Activated T-cell treated with anti-CD3 and anti-CD28 coated beads for 24 hours (primary cell): ENCODE data around the gene ITPR3.

Source experiments
- DNase-seq: peaks from one replicate; pipeline ENCODE4 v3.0.0-alpha.2; 2020; ENCODE audit warnings: low read depth

Gene ITPR3

GRCh38 chr6:33638556-33638955, 17.4 kb downstream of the ITPR3 start:
- DNase-seq, result no peak

DNA sequence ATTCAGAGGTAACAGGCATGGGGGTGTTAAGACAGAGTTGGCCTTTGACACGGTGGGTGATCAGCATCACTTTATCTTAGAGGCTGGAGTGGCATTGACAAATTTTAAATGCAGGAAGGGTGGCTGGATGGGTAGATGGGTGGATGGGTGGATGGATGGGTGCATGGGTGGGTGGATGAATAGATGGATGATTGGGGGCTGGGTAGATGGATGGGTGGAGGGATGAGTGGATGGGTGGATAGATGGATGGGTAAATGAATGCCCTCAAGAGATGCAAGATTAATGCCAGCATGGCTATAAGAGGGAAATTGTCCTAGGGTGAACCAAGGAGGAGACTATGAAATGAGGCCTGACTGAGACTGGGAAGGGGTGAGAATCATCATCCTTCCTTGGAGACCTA, 18.4 kb downstream of the ITPR3 start:
- no peak for DNase-seq

DNA sequence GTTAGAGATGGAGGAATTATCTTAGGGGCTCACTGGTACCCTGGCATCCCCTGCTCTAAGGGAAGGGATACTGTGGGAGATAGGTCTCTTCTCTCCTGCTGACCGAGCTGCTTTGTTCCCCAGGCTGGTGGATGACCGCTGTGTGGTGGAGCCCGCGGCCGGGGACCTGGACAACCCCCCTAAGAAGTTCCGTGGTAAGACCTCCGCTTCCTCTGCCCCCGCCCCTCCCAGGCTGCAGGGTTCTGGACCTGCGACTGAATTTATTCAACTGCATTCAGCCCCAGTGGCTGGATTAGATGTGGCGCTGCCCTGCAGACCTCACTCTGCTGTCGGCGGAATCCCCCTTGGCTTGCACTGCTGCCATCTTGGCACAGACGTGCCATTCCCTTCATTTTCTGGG, 19.2 kb downstream of the ITPR3 start:
- no peak for DNase-seq

- DNase-seq, result no peak
Measured at GRCh38 chr6:33641144-33641543, 20.0 kb downstream of the ITPR3 start.

- DNase-seq, result no peak
Measured at GRCh38 chr6:33641602-33642001, 20.5 kb downstream of the ITPR3 start.

DNA sequence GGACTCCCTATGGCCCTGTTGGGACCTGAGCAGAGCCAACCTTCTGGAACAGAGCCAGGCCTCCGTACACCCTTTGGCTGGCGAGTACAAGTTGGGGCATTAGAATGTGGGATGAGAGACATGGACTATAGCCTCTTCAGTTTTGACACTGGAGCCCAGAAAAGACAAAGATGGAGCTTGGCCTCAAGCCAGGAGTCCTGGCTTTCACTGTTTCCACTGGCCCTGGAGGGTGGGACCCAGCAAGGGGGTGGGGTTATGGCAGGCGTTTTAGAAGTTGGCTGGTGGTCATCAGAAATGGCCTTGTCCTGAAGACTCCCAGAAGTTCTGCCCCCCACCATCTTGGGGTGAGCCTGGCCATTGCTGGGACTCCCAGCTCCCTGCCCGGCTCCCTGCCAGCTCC, 21.8 kb downstream of the ITPR3 start:
- no peak for DNase-seq

DNA sequence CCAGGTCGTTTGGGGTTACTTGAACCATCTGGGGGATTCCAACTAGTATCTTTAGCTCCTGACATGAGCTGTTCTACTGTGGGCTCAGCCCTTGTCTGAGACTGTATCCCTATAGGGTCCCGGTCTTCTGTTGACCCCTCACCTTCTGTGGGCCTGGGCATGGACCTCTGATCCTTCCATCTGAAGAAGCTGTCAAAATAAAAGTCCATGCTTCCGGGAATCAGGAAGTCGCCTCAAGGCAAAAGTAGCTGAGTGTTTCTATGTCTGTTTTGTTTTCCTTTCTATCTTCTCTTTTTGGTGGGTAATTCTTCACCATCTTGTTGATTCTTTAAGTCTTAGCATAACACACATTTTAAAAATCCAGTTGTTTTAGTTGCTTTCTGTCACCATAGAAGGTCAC, 30.3 kb downstream of the ITPR3 start:
- no peak for DNase-seq

- no peak for DNase-seq
Measured at GRCh38 chr6:33652002-33652401, 30.9 kb downstream of the ITPR3 start.

DNA sequence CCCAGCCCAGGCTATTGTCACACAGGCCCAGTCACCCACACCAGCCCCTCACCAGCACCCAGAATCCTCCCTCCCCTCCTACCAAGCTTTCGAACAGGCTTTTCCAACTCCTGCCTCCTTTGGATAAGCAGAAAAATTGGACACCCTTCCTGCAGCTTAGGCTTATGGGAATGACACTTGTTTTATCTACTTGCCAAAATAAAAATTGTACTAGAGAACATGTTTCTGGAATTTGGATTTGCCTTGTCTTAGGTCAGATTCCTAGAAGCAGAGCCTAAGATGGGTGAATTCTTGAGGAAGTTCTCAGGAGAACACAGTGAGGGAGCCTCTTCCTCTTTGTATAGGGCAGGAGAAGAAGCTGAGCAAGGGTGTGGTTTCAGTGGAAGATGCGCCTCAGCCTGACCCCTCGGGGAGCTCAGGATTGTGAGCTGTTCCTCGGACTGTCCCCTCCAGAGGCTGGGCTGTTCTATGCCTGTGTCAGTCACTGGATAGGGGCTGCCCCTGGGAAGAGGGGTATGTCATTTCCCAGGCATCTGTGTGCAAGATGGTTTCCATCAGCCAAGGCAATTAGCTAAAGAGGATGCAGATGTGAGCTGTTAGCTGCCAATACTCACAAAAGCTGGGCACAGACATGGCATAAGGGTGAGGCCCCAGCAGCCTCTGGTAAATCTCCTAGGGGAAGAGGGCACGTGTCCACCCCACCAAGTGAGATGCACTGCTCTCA, 33.9 kb downstream of the ITPR3 start:
- no peak for DNase-seq

GRCh38 chr6:33656844-33657243, 35.7 kb downstream of the ITPR3 start:
- DNase-seq, result no peak

- DNase-seq, result no peak
Measured at GRCh38 chr6:33658982-33659689, 38.0 kb downstream of the ITPR3 start.

GRCh38 chr6:33659986-33660385, 38.9 kb downstream of the ITPR3 start:
- no peak for DNase-seq

GRCh38 chr6:33661106-33661838, 40.1 kb downstream of the ITPR3 start:
- no peak for DNase-seq

DNA sequence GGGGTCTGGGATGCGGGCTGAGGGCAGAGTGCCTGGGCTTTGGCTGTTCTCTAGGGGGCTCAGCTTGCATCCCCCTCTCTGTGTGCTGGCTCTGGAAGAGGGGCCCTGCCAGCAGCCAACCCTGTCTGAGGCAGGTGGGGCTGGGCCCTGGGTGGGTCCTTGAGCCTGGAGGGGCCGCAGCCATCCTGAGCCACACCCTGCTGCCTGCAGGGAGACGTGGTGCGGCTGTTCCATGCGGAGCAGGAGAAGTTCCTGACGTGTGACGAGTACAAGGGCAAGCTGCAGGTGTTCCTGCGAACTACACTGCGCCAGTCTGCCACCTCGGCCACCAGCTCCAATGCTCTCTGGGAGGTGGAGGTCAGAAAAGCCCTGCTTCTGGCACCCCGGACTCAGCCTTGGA, 41.2 kb downstream of the ITPR3 start:
- DNase-seq, result no peak

DNA sequence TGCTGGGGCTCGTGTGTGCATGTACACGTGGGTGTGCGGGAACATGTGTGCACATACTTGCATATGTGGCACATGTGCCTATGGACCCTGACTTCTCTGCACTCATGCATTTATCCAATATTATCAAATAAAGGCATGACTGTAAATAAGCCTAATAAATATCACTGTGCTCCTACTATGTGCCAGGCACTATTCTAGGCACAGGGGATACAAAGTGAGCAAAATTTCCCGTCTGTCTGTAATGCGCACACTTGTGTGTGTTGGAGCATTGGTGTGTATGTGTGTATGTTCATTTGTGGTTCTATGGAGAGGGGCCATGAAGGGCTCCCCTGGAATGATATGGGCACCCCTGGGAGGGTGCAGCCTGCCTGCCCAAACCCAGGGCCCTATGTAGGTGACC, 41.9 kb downstream of the ITPR3 start:
- no peak for DNase-seq

- no peak for DNase-seq
Measured at GRCh38 chr6:33663727-33664449, 42.8 kb downstream of the ITPR3 start.

DNA sequence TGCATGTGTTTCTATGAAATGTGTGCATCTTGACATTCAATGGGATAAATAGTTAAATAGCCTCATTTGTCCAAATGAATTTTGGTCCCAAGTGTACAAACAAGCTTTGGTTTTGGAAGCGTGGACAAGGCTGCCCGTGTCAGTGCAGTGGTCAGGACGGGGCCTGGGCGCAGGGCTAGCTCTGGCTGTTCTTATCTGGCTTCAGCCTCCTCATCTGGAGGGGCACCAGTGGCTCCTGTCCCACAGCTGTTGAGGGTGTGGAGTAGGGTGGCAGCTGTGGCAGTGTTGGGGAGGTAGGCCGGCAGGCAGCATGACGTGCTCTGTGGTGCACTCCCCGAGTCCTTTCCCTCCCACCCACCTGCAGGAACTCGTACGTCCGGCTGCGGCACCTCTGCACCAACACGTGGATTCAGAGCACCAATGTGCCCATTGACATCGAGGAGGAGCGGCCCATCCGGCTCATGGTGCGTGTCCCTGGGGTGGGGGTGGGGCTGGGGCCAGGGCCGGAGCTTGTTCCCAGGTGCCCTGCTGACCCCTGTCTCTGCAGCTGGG, 43.5 kb downstream of the ITPR3 start:
- DNase-seq, result no peak

DNA sequence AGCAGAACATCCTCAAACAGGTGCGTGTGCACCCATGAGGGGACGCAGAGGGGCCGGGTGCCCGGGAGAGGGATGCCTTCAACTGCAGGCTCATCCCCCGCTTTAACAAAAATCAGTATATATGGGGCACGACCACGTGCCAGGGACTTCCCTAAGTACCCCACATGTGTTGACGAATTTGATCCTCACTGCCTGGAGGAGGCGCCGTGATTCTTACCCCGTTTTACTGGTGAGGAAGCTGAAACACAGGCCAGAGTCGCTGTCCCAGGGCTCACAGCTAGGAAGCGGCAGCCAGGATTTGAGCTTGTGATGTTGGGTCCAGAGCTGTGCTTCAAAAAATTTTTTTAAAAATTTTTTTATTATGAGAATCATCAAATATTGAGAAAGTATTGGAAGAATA, 44.8 kb downstream of the ITPR3 start:
- DNase-seq, result no peak

DNA sequence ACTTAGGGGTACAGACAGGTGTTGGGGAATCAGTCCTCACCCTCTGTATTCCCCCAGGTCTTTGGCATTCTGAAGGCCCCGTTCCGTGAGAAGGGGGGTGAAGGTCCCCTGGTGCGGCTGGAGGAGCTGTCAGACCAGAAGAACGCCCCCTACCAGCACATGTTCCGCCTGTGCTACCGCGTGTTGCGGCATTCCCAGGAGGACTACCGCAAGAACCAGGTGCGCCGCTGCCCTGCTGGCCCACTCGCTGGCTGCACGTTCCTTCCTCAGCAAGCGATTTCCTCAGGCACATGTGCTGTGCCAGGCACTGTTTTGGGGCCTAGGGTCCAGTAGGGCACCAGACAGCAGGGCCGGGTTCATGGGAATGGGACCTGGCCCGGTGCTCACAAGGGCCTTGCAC, 46.0 kb downstream of the ITPR3 start:
- DNase-seq, result no peak

DNA sequence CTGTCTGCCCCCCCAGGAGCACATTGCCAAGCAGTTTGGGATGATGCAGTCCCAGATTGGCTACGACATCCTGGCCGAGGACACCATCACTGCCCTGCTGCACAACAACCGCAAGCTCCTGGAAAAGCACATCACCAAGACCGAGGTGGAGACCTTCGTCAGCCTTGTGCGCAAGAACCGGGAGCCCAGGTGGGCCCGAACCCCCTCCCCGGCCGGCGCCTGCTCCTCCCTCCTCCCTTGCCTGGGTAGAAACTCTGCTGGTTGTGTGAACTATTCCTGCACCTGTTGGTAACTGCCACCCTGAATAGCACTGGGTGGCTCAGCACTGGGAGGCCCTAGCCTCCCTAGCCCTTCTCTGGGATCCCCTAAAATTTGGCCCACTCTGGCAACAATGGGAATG, 46.7 kb downstream of the ITPR3 start:
- no peak for DNase-seq

- DNase-seq, result no peak
Measured at GRCh38 chr6:33668328-33668727, 47.2 kb downstream of the ITPR3 start.

GRCh38 chr6:33668914-33669313, 47.8 kb downstream of the ITPR3 start:
- no peak for DNase-seq
